Measurements from ENCODE around the gene DICER1. TPM values are rescaled to one million over a fixed set of nuclear protein-coding genes. Genes with fewer than 3 reads are reported as not detected.

The DICER1 gene
- total and polyA plus RNA-seq, 9 of the 15 experiments (the other 6 are each of a cell fraction or from before 2014, with no cell fraction given) = 2.5 to 23.2 (median 12.4) TPM

DNA sequence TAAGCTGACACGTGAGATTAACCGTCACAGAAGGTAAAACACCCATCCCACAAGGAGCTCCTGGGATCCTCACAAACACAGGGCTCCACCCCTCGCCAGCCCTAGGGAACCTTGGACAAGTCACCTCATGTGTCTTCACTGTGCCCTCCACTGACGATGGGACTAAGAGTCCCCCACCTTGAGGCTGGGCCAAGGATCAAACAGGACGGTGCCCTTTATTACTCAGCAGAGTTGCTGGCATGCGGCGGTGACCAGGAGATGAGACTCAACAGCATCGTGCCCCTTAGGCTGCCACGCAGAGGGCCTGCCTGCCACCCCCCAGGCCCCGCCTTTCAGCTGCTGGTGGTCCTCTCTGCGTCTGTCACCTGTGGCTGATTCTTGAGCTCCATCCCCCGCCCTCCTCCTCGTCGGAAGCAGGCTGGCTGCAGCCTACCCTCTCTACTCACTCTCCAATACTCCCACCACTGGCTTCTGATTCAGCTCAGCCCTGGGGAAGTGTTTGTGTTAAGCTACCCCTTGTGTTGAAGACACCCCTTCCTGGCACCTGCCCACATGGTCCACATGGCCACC lies 105.2 kb downstream of the DICER1 start:
- Histone ChIP-seq H4K20me1 (replicated peaks; ENCODE audit: control insufficient read depth, insufficient read depth, low read length) (no peaks in the 10 kb centered on the region), H3K9me3 (replicated peaks; ENCODE audit: control insufficient read depth, insufficient read depth, low read depth, low read length) (no peaks in the 10 kb centered on the region), H3K4me1 (replicated peaks in 1 of 2; ENCODE audit: control insufficient read depth in 2 of 2, insufficient read depth in 2 of 2, low read length in 2 of 2) (no peaks in the 10 kb centered on the region), H3K27ac (ENCODE audit: extremely low read depth, low read depth, low read length) (no peak overlapping the region), H3K27me3 (ENCODE audit: control insufficient read depth in 2 of 2, insufficient read depth in 2 of 2, low read length in 2 of 2) (peaks cover 2 to 46% of the 10 kb centered on the region in 2 experiments; a peak in 3 of 5 replicates), H3K4me2 (ENCODE audit: insufficient read depth, low read length) (no peak overlapping the region), H3K79me2 (ENCODE audit: control insufficient read depth, insufficient read depth, low read length) (no peaks in the 10 kb centered on the region), H3K4me3 (no peak overlapping the region), H3K9me1 (ENCODE audit: control insufficient read depth, insufficient read depth, low read length) (no peaks in the 10 kb centered on the region), H3K9ac (ENCODE audit: insufficient read depth in 1 of 2, low read depth in 2 of 2, low read length in 2 of 2) (no peak overlapping the region), H3K36me3 (ENCODE audit: control insufficient read depth, insufficient read depth, low read length) (no peaks in the 10 kb centered on the region), H2AFZ (ENCODE audit: low read depth, low read length) (no peak overlapping the region)
- DNase-seq (ENCODE audit: extremely low read depth in 1 of 4, low spot score in 3 of 4) = no peak
- FAIRE-seq = no peak
- intact Hi-C loops (cut with micrococcal nuclease) = no loop called here
- TF ChIP-seq, protein P1, sequence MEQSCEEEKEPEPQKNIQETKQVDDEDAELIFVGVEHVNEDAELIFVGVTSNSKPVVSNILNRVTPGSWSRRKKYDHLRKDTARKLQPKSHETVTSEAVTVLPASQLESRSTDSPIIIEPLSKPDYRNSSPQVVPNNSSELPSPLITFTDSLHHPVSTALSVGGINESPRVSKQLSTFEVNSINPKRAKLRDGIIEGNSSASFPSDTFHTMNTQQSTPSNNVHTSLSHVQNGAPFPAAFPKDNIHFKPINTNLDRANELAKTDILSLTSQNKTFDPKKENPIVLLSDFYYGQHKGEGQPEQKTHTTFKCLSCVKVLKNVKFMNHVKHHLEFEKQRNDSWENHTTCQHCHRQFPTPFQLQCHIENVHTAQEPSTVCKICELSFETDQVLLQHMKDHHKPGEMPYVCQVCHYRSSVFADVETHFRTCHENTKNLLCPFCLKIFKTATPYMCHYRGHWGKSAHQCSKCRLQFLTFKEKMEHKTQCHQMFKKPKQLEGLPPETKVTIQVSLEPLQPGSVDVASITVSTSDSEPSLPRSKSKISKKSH (CRISPR knock-in tag; IDR thresholded peaks at IDR 0.05) = no peak
- TF ChIP-seq, protein P2, sequence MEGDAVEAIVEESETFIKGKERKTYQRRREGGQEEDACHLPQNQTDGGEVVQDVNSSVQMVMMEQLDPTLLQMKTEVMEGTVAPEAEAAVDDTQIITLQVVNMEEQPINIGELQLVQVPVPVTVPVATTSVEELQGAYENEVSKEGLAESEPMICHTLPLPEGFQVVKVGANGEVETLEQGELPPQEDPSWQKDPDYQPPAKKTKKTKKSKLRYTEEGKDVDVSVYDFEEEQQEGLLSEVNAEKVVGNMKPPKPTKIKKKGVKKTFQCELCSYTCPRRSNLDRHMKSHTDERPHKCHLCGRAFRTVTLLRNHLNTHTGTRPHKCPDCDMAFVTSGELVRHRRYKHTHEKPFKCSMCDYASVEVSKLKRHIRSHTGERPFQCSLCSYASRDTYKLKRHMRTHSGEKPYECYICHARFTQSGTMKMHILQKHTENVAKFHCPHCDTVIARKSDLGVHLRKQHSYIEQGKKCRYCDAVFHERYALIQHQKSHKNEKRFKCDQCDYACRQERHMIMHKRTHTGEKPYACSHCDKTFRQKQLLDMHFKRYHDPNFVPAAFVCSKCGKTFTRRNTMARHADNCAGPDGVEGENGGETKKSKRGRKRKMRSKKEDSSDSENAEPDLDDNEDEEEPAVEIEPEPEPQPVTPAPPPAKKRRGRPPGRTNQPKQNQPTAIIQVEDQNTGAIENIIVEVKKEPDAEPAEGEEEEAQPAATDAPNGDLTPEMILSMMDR (IDR thresholded peaks at IDR 0.05 in 2 of 3, conservative IDR thresholded peaks at IDR 0.05 in 1 of 3; ENCODE audit: insufficient read depth in 2 of 3, low read depth in 1 of 3, low read length in 3 of 3) = no peak
- TF ChIP-seq BRD4 (IDR thresholded peaks at IDR 0.05) = no peak
- ChIA-PET POLR2A (interaction anchor here (1.4 kb wide), 1 partner anchor 10 kb away, joined by 4 read pairs; no protein-coding TSS in a partner anchor), CTCF (ENCODE audit: low intra/inter-chr PET ratio) (no interaction called here)
- in situ Hi-C loops (cut with MboI) = no loop called here
- no peak for ATAC-seq
- 2% methylated on average over 5 of the region's 14 CpGs for WGBS (ENCODE audit: insufficient coverage, low coverage, missing lambda C conversion rate)
- BruUV-seq (replicated peaks) = no TSS peak

All from K562 (cell line).